Naive thymus-derived CD8-positive, alpha-beta T cell (primary cell): ENCODE data around the gene COL23A1. TPM values are rescaled to one million over a fixed set of nuclear protein-coding genes. Genes with fewer than 3 reads are reported as not detected.

ENCODE experiments used
- ATAC-seq, 2 donors: fragments of 150-1000 bp; cut with Tn5 transposase in 1 of 2; sonication (Bioruptor Pico), chemical (Tn5 transposase) in 1 of 2; 1 replicate in 1 of 2; 2 replicates in 1 of 2; pipeline ENCODE4 v1.10.0; 2021; ENCODE audit warnings: mild to moderate bottlenecking in 2 of 2, moderate library complexity in 2 of 2
- POLR2A ChIA-PET: fragments of 350-600 bp; sonication (Branson Sonifier 250); formaldehyde crosslinking; loops from one replicate; lab custom pipeline; 2021; ENCODE audit warnings: antibody characterized with exemption; lab: Charles Lee
- DNase-seq, 10 donors: peaks; one replicate each; pipeline versions ENCODE4 v3.0.0 to v3.0.0-alpha.2; 2020 to 2022
- H3K27ac Mint-ChIP-seq, 10 donors: one replicate each; pipeline ENCODE4 v1.8.0; 2020 to 2022; ENCODE audit warnings: mild to moderate bottlenecking in 10 of 10, mixed read lengths in 10 of 10, moderate library complexity in 4 of 10, inconsistent platforms in 1 of 10
- H3K27me3 Mint-ChIP-seq, 5 donors: one replicate each; pipeline ENCODE4 v1.8.0; 2021 to 2022; ENCODE audit warnings: mixed read lengths in 5 of 5
- H3K36me3 Mint-ChIP-seq, 3 donors: one replicate each; pipeline ENCODE4 v1.8.0; 2020 to 2022; ENCODE audit warnings: mixed read lengths in 3 of 3, mild to moderate bottlenecking in 2 of 3, inconsistent platforms in 1 of 3
- H3K4me1 Mint-ChIP-seq, 4 donors: one replicate each; pipeline ENCODE4 v1.8.0; 2021 to 2022; ENCODE audit warnings: mixed read lengths in 4 of 4
- H3K4me3 Mint-ChIP-seq, 10 donors: one replicate each; pipeline ENCODE4 v1.8.0; 2020 to 2022; ENCODE audit warnings: mild to moderate bottlenecking in 10 of 10, mixed read lengths in 10 of 10, moderate library complexity in 6 of 10, inconsistent platforms in 1 of 10
- H3K9me3 Mint-ChIP-seq, 9 donors: one replicate each; pipeline ENCODE4 v1.8.0; 2020 to 2022; ENCODE audit warnings: mixed read lengths in 9 of 9, mild to moderate bottlenecking in 3 of 9, inconsistent platforms in 1 of 9, moderate library complexity in 1 of 9
- polyA plus RNA-seq, 3 donors: library from polyadenylated mRNA; unstranded; fragments of 300-500 nt; fragmentation: Illumina TruSeq; gene quantifications; one replicate each; pipeline ENCODE4 v1.2.3, GENCODE V29; 2021
- total RNA-seq, 8 experiments: library from RNA in 2 of 8; stranded (reverse) in 2 of 8; gene quantifications; one replicate each; pipeline ENCODE4 v1.2.3 and lab custom pipeline; 2021 to 2026

COL23A1 gene
- total and polyA plus RNA-seq, 5 experiments from 2014 or later: 0.10 to 0.51 (median 0.16) TPM; not detected in 2

DNA sequence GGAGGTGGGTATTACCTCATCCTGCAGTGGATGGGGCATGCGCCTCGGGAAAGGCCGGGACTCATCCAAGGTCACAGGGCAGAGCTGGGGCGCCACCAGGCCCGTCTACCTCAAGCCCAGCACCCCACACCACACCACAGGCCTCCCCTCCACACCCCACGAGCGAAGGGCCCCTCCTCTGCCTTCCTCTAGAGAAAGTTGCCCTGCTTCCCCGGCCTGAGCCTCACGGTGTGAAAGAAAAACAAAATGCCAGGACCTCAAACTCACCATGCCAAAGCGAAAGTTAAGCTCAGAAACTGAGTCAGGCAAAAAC is 161.1 kb downstream of the COL23A1 start:
- DNase-seq (no peak), ATAC-seq (no peak)
- no peak overlapping the region for H3K27ac Mint-ChIP-seq
- H3K4me3 Mint-ChIP-seq: no peak overlapping the region
- peaks cover 0 to 3% (median 0%) of the 10 kb centered on the region in 9 donors for H3K9me3 Mint-ChIP-seq
- POLR2A ChIA-PET: no interaction called here
- H3K36me3 Mint-ChIP-seq: peaks cover 0 to 5% (median 0%) of the 10 kb centered on the region in 3 donors
- H3K27me3 Mint-ChIP-seq: peaks cover 0 to 3% (median 0%) of the 10 kb centered on the region in 5 donors
- H3K4me1 Mint-ChIP-seq: peaks cover 0 to 4% (median 0%) of the 10 kb centered on the region in 4 donors

GRCh38 chr5:178428341-178429155 is 161.6 kb downstream of the COL23A1 start:
- no peak overlapping the region for H3K27ac Mint-ChIP-seq
- no peak for DNase-seq
- H3K4me3 Mint-ChIP-seq: no peak overlapping the region
- no peak for ATAC-seq
- POLR2A ChIA-PET: no interaction called here
- H3K27me3 Mint-ChIP-seq: peaks cover 0 to 3% (median 0%) of the 10 kb centered on the region in 5 donors
- peaks cover 0 to 4% (median 0%) of the 10 kb centered on the region in 4 donors for H3K4me1 Mint-ChIP-seq
- peaks cover 0 to 5% (median 0%) of the 10 kb centered on the region in 3 donors for H3K36me3 Mint-ChIP-seq
- peaks cover 0 to 3% (median 0%) of the 10 kb centered on the region in 9 donors for H3K9me3 Mint-ChIP-seq

GRCh38 chr5:178427576-178428197 is 162.5 kb downstream of the COL23A1 start:
- DNase-seq (no peak), ATAC-seq (no peak)
- POLR2A ChIA-PET: no interaction called here
- H3K36me3 Mint-ChIP-seq: peaks cover 0 to 5% (median 0%) of the 10 kb centered on the region in 3 donors
- H3K4me1 Mint-ChIP-seq: peaks cover 0 to 4% (median 0%) of the 10 kb centered on the region in 4 donors
- peaks cover 0 to 3% (median 0%) of the 10 kb centered on the region in 5 donors for H3K27me3 Mint-ChIP-seq
- peaks cover 0 to 3% (median 0%) of the 10 kb centered on the region in 9 donors for H3K9me3 Mint-ChIP-seq
- no peak overlapping the region for H3K4me3 Mint-ChIP-seq
- H3K27ac Mint-ChIP-seq: no peak overlapping the region

- POLR2A ChIA-PET: no interaction called here
- H3K36me3 Mint-ChIP-seq: peaks cover 0 to 4% (median 0%) of the 10 kb centered on the region in 3 donors
- H3K4me3 Mint-ChIP-seq: no peak overlapping the region
- peaks cover 0 to 3% (median 0%) of the 10 kb centered on the region in 9 donors for H3K9me3 Mint-ChIP-seq
- ATAC-seq (no peak), DNase-seq (no peak)
- H3K4me1 Mint-ChIP-seq: peaks cover 0 to 2% (median 0%) of the 10 kb centered on the region in 4 donors
- peaks cover 0 to 3% (median 0%) of the 10 kb centered on the region in 5 donors for H3K27me3 Mint-ChIP-seq
- H3K27ac Mint-ChIP-seq: no peak overlapping the region
Observed at GRCh38 chr5:178426326-178427130, 163.7 kb downstream of the COL23A1 start.

- Mint-ChIP-seq H3K4me1 (peaks cover 0 to 2% (median 0%) of the 10 kb centered on the region in 4 donors), H3K4me3 (no peak overlapping the region), H3K36me3 (no peaks in the 10 kb centered on the region), H3K9me3 (no peaks in the 10 kb centered on the region), H3K27me3 (peaks cover 0 to under 1% (median 0%) of the 10 kb centered on the region in 5 donors), H3K27ac (no peak overlapping the region)
- ATAC-seq: no peak
- POLR2A ChIA-PET: no interaction called here
- DNase-seq: no peak
Observed at GRCh38 chr5:178425621-178426068, 164.5 kb downstream of the COL23A1 start.

GRCh38 chr5:178424810-178425177 is 165.4 kb downstream of the COL23A1 start:
- H3K27ac Mint-ChIP-seq: no peak overlapping the region
- H3K4me1 Mint-ChIP-seq: peaks cover 0 to 2% (median 0%) of the 10 kb centered on the region in 4 donors
- no peaks in the 10 kb centered on the region for H3K27me3 Mint-ChIP-seq
- no peaks in the 10 kb centered on the region for H3K36me3 Mint-ChIP-seq
- no peak for DNase-seq
- POLR2A ChIA-PET: no interaction called here
- no peak for ATAC-seq
- H3K9me3 Mint-ChIP-seq: no peaks in the 10 kb centered on the region
- H3K4me3 Mint-ChIP-seq: no peak overlapping the region

GRCh38 chr5:178423901-178424809 is 166.0 kb downstream of the COL23A1 start:
- Mint-ChIP-seq H3K36me3 (no peaks in the 10 kb centered on the region), H3K27me3 (no peaks in the 10 kb centered on the region), H3K27ac (no peak overlapping the region), H3K4me1 (peaks cover 0 to 2% (median 0%) of the 10 kb centered on the region in 4 donors), H3K4me3 (no peak overlapping the region), H3K9me3 (no peaks in the 10 kb centered on the region)
- ATAC-seq (no peak), DNase-seq (no peak)
- POLR2A ChIA-PET: no interaction called here

GRCh38 chr5:178423431-178423830 is 166.8 kb downstream of the COL23A1 start:
- POLR2A ChIA-PET: no interaction called here
- DNase-seq (no peak), ATAC-seq (no peak)
- Mint-ChIP-seq H3K36me3 (no peaks in the 10 kb centered on the region), H3K4me3 (no peak overlapping the region), H3K27me3 (no peaks in the 10 kb centered on the region), H3K4me1 (peaks cover 0 to 2% (median 0%) of the 10 kb centered on the region in 4 donors), H3K9me3 (no peaks in the 10 kb centered on the region), H3K27ac (no peak overlapping the region)

GRCh38 chr5:178422400-178422775 is 167.8 kb downstream of the COL23A1 start:
- peaks cover 1 to 3% (median 2%) of the 10 kb centered on the region in 4 donors for H3K4me1 Mint-ChIP-seq
- no peak for DNase-seq
- no peaks in the 10 kb centered on the region for H3K36me3 Mint-ChIP-seq
- POLR2A ChIA-PET: no interaction called here
- ATAC-seq: no peak
- no peaks in the 10 kb centered on the region for H3K27me3 Mint-ChIP-seq
- no peak overlapping the region for H3K4me3 Mint-ChIP-seq
- H3K9me3 Mint-ChIP-seq: no peaks in the 10 kb centered on the region
- H3K27ac Mint-ChIP-seq: no peak overlapping the region

DNA sequence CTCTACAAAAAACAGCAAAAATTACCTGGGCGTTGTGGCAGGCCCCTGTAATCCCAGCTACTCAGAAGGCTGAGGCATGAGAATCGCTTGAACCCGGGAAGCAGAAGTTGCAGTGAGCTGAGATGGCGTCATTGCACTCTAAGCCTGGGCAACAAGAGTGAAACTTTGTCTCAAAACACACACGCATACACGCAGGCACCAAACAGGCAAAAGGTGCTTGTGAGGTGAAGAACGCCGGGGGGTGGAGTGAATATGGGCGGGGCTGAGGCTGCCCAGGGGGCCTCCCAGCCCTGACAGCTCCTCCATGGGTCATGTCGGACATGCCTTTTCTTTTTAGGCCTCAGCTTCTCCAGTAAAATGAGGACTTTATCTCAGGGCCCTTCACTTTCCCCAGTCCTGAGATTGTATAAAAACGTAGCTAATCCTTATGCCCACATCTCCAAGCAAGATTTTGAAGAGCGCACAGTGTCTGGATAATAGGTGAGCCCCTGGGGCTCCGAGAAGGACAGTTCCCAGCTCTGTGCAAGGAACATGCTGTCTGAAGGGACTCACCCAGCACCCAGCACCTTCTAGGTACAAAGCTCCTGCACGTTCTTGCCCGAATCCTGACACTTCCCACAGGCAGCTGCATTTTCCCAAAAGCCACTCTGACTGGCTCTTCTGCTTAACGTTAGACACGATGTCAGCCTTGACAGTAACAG is 168.3 kb downstream of the COL23A1 start:
- peaks cover 2 to 7% (median 3%) of the 10 kb centered on the region in 4 donors for H3K4me1 Mint-ChIP-seq
- no peaks in the 10 kb centered on the region for H3K36me3 Mint-ChIP-seq
- DNase-seq: no peak
- no peaks in the 10 kb centered on the region for H3K9me3 Mint-ChIP-seq
- POLR2A ChIA-PET: no interaction called here
- peaks cover 0 to 2% (median 0%) of the 10 kb centered on the region in 5 donors for H3K27me3 Mint-ChIP-seq
- no peak overlapping the region for H3K4me3 Mint-ChIP-seq
- H3K27ac Mint-ChIP-seq: no peak overlapping the region
- ATAC-seq: no peak

DNA sequence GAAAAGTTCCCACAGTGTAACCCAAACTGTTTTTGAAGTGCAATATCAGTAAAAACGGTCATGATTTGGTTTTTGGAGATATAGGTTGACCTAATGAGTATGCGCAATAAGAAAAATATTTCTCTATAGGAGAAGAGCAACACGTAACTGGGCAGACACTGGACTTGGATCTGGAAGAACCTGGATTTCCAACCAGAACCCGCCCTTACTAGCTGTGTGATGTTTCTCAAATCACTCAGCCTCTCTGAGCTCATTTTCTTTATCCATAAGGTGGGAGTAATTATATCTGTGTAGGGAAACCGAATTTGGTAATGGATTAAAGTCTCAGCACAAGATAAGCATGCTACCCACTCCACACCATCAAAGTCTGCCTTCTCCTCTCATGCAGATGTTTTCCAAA is 169.1 kb downstream of the COL23A1 start:
- no peaks in the 10 kb centered on the region for H3K36me3 Mint-ChIP-seq
- no peak overlapping the region for H3K27ac Mint-ChIP-seq
- POLR2A ChIA-PET: no interaction called here
- DNase-seq: no peak
- no peak for ATAC-seq
- H3K4me1 Mint-ChIP-seq: peaks cover 2 to 7% (median 3%) of the 10 kb centered on the region in 4 donors
- no peaks in the 10 kb centered on the region for H3K9me3 Mint-ChIP-seq
- H3K4me3 Mint-ChIP-seq: no peak overlapping the region
- peaks cover 0 to 3% (median 2%) of the 10 kb centered on the region in 5 donors for H3K27me3 Mint-ChIP-seq
